Left lung (tissue), 10 donors: Measurements from ENCODE around the gene OR56B4. TPM values are rescaled to one million over a fixed set of nuclear protein-coding genes. Genes with fewer than 3 reads are reported as not detected.
"Not testable (repeated sequence)": the region's sequence is repeated elsewhere in the genome, so short reads cannot be mapped to it uniquely, and the experiment has no call there.

Experiments used
- ATAC-seq: fragments of 200-7000 bp; cut with Tn5 transposase; one replicate; pipeline ENCODE4 v1.9.1; 2020; ENCODE audit warnings: moderate library complexity
- DNase-seq, 4 donors: peaks; one replicate each; pipeline ENCODE4 v3.0.0-alpha.2; 2013 to 2020
- H3K27ac ChIP-seq, 2 donors: fragments of 200-600 bp; sonication (generic) in 1 of 2; one replicate each; pipeline versions ENCODE4 v1.5.0 to v1.8.0; 2020 to 2021
- H3K27me3 ChIP-seq, 2 donors: fragments of 200-600 bp; sonication (generic) in 1 of 2; one replicate each; pipeline versions ENCODE4 v1.5.0 to v1.8.0; 2020 to 2021
- H3K36me3 ChIP-seq, 2 donors: fragments of 200-600 bp; sonication (generic) in 1 of 2; one replicate each; pipeline versions ENCODE4 v1.5.0 to v1.8.0; 2020 to 2021
- H3K4me1 ChIP-seq, 2 donors: fragments of 200-600 bp; one replicate each; pipeline ENCODE4 v1.8.0; 2021
- H3K4me3 ChIP-seq, 2 donors: fragments of 200-600 bp; sonication (generic) in 1 of 2; one replicate each; pipeline versions ENCODE4 v1.5.0 to v1.8.0; 2020 to 2021; ENCODE audit warnings: mild to moderate bottlenecking in 1 of 2
- H3K9me3 ChIP-seq, 2 donors: fragments of 200-600 bp; sonication (generic) in 1 of 2; one replicate each; pipeline versions ENCODE4 v1.5.0 to v1.8.0; 2020 to 2021
- CTCF ChIP-seq, 2 donors: fragments of 200-600 bp; sonication (generic) in 1 of 2; IDR thresholded peaks; one replicate each; pipeline versions ENCODE4 v1.5.0 to v1.8.0; 2021; ENCODE audit warnings: antibody characterized with exemption in 2 of 2
- intact Hi-C, 2 donors: fragments of 100-400 bp; cut with DNase I; formaldehyde crosslinking; loops; one replicate each; pipeline versions ENCODE4 v1.11.2 to v1.14.2; 2022
- polyA plus RNA-seq, 6 donors: library from polyadenylated mRNA; unstranded; fragments of 120-200 nt; gene quantifications; one replicate each; pipeline ENCODE4 v1.2.1, GENCODE V29; 2013; ENCODE audit not compliant: insufficient read length in 6 of 6
- total RNA-seq, 2 donors: library from RNA; stranded (reverse); fragmentation: NEBNext Ultra II Directional; extraction: Animal tissue kit (Norgen Biotek cat#: 25700); gene quantifications; one replicate each; pipeline ENCODE4 v1.2.1, GENCODE V29; 2021
- donor health status: DM: no; HTN: yes; CAD: no.
- donor health status: DM: no; HTN: no; CAD: no.

OR56B4 gene
- total and polyA plus RNA-seq, 8 donors, result 0.13 to 0.20 (median 0.18) TPM; not detected in 4

DNA sequence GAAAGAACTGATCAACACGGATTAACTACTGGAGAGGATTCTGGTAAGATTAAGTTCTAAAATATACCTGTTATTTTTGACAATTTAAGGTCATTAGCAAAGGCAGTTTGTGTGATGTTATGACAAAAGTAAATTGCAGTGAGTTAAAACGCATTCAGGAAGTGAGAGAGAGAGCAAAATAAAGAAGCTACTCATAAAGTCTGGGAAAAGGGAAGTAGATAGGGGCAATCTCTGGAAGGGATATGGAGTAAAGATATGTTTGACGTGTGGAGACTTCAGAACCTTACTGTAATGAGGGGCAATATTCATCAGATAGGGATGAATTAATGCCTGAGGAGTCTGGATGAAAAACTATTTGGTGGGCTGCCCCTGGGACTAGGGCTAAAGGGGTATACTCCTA is 16.8 kb downstream of the OR56B4 start:
- Histone ChIP-seq H3K27me3 (no peaks in the 10 kb centered on the region), H3K36me3 (no peaks in the 10 kb centered on the region), H3K4me3 (no peak overlapping the region), H3K27ac (no peak overlapping the region), H3K4me1 (peaks cover 0 to 7% of the 10 kb centered on the region in 2 donors), H3K9me3 (no peaks in the 10 kb centered on the region)
- no peak for TF ChIP-seq CTCF (IDR thresholded peaks at IDR 0.05)
- no peak for ATAC-seq
- DNase-seq, result no peak
- intact Hi-C loops, result no loop called here

GRCh38 chr11:6127881-6128280 is 20.4 kb downstream of the OR56B4 start:
- TF ChIP-seq CTCF (IDR thresholded peaks at IDR 0.05), result no peak
- Histone ChIP-seq H3K4me1 (peaks cover 0 to 18% of the 10 kb centered on the region in 2 donors), H3K27me3 (no peaks in the 10 kb centered on the region), H3K4me3 (no peak overlapping the region), H3K9me3 (no peaks in the 10 kb centered on the region), H3K36me3 (no peaks in the 10 kb centered on the region), H3K27ac (peak overlapping the region in 1 of 2 donors; percentile 5)
- intact Hi-C loops, result no loop called here
- no peak for DNase-seq
- ATAC-seq, result no peak

- intact Hi-C loops, result no loop called here
- no peak for TF ChIP-seq CTCF (IDR thresholded peaks at IDR 0.05)
- no peak for DNase-seq
- Histone ChIP-seq H3K27me3 (no peaks in the 10 kb centered on the region), H3K4me1 (peaks cover 0 to 18% of the 10 kb centered on the region in 2 donors), H3K9me3 (no peaks in the 10 kb centered on the region), H3K4me3 (no peak overlapping the region), H3K36me3 (no peaks in the 10 kb centered on the region), H3K27ac (peak overlapping the region in 1 of 2 donors; percentile 86)
- ATAC-seq, result no peak
These were observed 21.5 kb downstream of the OR56B4 start for GRCh38 chr11:6129011-6129410.

- DNase-seq (no peak), ATAC-seq (no peak)
- no peak for TF ChIP-seq CTCF (IDR thresholded peaks at IDR 0.05)
- Histone ChIP-seq H3K9me3 (no peaks in the 10 kb centered on the region), H3K4me3 (no peak overlapping the region), H3K27me3 (no peaks in the 10 kb centered on the region), H3K27ac (peak overlapping the region in 1 of 2 donors; percentile 86), H3K4me1 (peaks cover 0 to 18% of the 10 kb centered on the region in 2 donors), H3K36me3 (no peaks in the 10 kb centered on the region)
- intact Hi-C loops, result no loop called here
These were observed 22.2 kb downstream of the OR56B4 start for GRCh38 chr11:6129635-6130034.

DNA sequence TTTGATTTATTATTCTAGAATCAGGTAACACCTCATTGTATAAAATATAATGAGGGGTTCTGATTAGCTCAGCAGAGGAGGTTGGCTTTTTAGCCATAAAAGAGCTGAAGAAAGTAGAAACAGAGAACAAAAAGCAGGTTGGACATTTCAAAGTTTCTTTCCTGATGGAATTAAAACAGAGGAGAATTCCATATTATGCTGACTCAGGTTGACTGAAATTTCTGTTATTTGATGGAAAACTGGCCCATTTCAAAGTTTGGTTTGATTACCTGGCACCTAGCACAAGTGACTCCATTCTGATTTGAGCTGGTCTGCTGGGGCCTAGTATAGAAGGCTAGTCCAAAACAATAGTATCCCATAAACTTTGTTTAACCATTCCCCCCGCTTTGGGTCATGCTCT is 24.9 kb downstream of the OR56B4 start:
- Histone ChIP-seq H3K9me3 (no peaks in the 10 kb centered on the region), H3K36me3 (no peaks in the 10 kb centered on the region), H3K4me1 (peaks cover 0 to 18% of the 10 kb centered on the region in 2 donors), H3K27ac (no peak overlapping the region), H3K4me3 (no peak overlapping the region), H3K27me3 (no peaks in the 10 kb centered on the region)
- intact Hi-C loops, result no loop called here
- ATAC-seq (no peak), DNase-seq (no peak)
- no peak for TF ChIP-seq CTCF (IDR thresholded peaks at IDR 0.05)

DNA sequence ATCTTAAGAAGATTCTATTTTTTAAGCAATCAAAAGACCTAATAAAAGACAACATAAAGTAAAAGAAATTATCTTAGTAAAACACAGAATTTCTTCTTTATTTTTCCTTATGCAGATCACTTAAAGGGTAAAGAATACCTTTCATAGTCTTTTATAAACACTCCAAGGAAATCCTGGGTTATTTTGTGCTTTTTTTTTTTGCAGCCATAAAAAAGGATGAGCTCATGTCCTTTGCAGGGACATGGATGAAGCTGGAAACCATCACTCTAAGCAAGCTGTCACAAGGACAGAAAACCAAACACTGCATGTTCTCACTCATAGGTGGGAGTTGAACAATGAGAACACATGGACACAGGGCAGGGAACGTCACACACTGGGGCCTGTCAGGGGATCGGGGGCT is 28.5 kb downstream of the OR56B4 start:
- H3K27ac ChIP-seq, intact Hi-C loops, H3K36me3 ChIP-seq, H3K9me3 ChIP-seq, H3K4me3 ChIP-seq, DNase-seq, H3K27me3 ChIP-seq, H3K4me1 ChIP-seq, ATAC-seq: not testable (repeated sequence)
